ENCODE results near the gene FGF14. TPM values are rescaled to one million over a fixed set of nuclear protein-coding genes. Genes with fewer than 3 reads are reported as not detected.

Gene FGF14
- total RNA-seq, 4 donors from 2014 or later: 0.28 to 2.3 (median 0.35) TPM; not detected in 1

- DNase-seq: no peak
Measured at GRCh38 chr13:102040812-102041211, 361.0 kb downstream of the FGF14 start.

GRCh38 chr13:102039264-102039663 is 362.6 kb downstream of the FGF14 start:
- H3K4me3 ChIP-seq: no peak overlapping the region
- no peak overlapping the region for H3K27ac ChIP-seq
- H3K9me3 ChIP-seq: no peaks in the 10 kb centered on the region
- H3K4me1 ChIP-seq: no peaks in the 10 kb centered on the region
- no peak for DNase-seq
- TF ChIP-seq POLR2A (IDR thresholded peaks at IDR 0.05) (no peak), CTCF (IDR thresholded peaks at IDR 0.05) (no peak)
- H3K27me3 ChIP-seq: no peaks in the 10 kb centered on the region
- H3K36me3 ChIP-seq: no peaks in the 10 kb centered on the region

More at GRCh38 chr13:102040812-102041211, 361.0 kb downstream of the FGF14 start:
- H3K9me3 ChIP-seq: no peaks in the 10 kb centered on the region
- no peak overlapping the region for H3K27ac ChIP-seq
- TF ChIP-seq CTCF (IDR thresholded peaks at IDR 0.05) (no peak), POLR2A (IDR thresholded peaks at IDR 0.05) (no peak)
- H3K4me3 ChIP-seq: no peak overlapping the region
- H3K36me3 ChIP-seq: no peaks in the 10 kb centered on the region
- no peaks in the 10 kb centered on the region for H3K4me1 ChIP-seq
- no peaks in the 10 kb centered on the region for H3K27me3 ChIP-seq

- Histone ChIP-seq H3K36me3 (no peaks in the 10 kb centered on the region), H3K27me3 (no peaks in the 10 kb centered on the region), H3K9me3 (no peaks in the 10 kb centered on the region), H3K4me3 (no peak overlapping the region), H3K4me1 (no peaks in the 10 kb centered on the region), H3K27ac (no peak overlapping the region)
- TF ChIP-seq POLR2A (IDR thresholded peaks at IDR 0.05) (no peak), CTCF (IDR thresholded peaks at IDR 0.05) (no peak)
- no peak for DNase-seq
Measured at GRCh38 chr13:102038787-102039186, 363.1 kb downstream of the FGF14 start.

- no peak overlapping the region for H3K27ac ChIP-seq
- H3K36me3 ChIP-seq: no peaks in the 10 kb centered on the region
- TF ChIP-seq POLR2A (IDR thresholded peaks at IDR 0.05) (no peak), CTCF (IDR thresholded peaks at IDR 0.05) (no peak)
- H3K4me3 ChIP-seq: no peak overlapping the region
- DNase-seq: no peak
- H3K9me3 ChIP-seq: no peaks in the 10 kb centered on the region
- no peaks in the 10 kb centered on the region for H3K27me3 ChIP-seq
- H3K4me1 ChIP-seq: no peaks in the 10 kb centered on the region
Measured at GRCh38 chr13:102035969-102036368, 365.9 kb downstream of the FGF14 start.

- Histone ChIP-seq H3K27me3 (no peaks in the 10 kb centered on the region), H3K9me3 (no peaks in the 10 kb centered on the region), H3K36me3 (no peaks in the 10 kb centered on the region), H3K4me1 (no peaks in the 10 kb centered on the region), H3K4me3 (no peak overlapping the region), H3K27ac (no peak overlapping the region)
- no peak for DNase-seq
- TF ChIP-seq CTCF (IDR thresholded peaks at IDR 0.05): no peak
- TF ChIP-seq POLR2A (IDR thresholded peaks at IDR 0.05): no peak
Measured at GRCh38 chr13:102033857-102034331, 368.0 kb downstream of the FGF14 start.

- DNase-seq: no peak
- Histone ChIP-seq H3K27me3 (no peaks in the 10 kb centered on the region), H3K36me3 (no peaks in the 10 kb centered on the region), H3K27ac (no peak overlapping the region), H3K4me3 (no peak overlapping the region), H3K4me1 (no peaks in the 10 kb centered on the region), H3K9me3 (no peaks in the 10 kb centered on the region)
- TF ChIP-seq CTCF (IDR thresholded peaks at IDR 0.05) (no peak), POLR2A (IDR thresholded peaks at IDR 0.05) (no peak)
Measured at GRCh38 chr13:102033386-102033785, 368.5 kb downstream of the FGF14 start.

Data from Peyer's patch (tissue), 4 donors.